ENCODE results near the gene MYBL2. TPM values are rescaled to one million over a fixed set of nuclear protein-coding genes. Genes with fewer than 3 reads are reported as not detected.

Gene MYBL2
- total and polyA plus RNA-seq, 2 donors (not counting 1 experiment from before 2014, with no cell fraction given), result 2.7 to 35.8 TPM

DNA sequence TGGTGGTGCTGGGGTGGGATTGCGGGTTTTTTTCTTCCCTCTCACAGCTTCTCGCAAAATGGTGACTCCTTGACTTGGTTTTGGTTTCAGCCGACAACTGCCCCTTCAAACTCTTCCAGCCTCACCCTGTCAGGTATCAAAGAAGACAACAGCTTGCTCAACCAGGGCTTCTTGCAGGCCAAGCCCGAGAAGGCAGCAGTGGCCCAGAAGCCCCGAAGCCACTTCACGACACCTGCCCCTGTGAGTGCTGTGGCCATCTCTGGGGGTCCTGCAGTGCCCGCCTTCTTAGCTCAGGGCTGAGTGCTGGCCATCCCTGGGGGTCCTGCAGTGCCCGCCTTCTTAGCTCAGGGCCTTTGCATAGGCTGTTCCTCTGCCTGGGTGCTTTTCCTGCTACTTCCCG is 48.1 kb downstream of the MYBL2 start:
- Histone ChIP-seq H3K9ac (ENCODE audit: low read length) (no peak overlapping the region), H3K4me1 (ENCODE audit: control insufficient read depth in 2 of 2, insufficient read depth in 2 of 2, low read length in 2 of 2) (peaks cover 15 to 18% of the 10 kb centered on the region in 2 donors), H3K36me3 (replicated peaks in 1 of 2; ENCODE audit: control extremely low read depth in 1 of 2, control insufficient read depth in 1 of 2, extremely low read depth in 1 of 2, insufficient read depth in 2 of 2, low read length in 1 of 2) (peaks cover 0 to 34% of the 10 kb centered on the region in 2 experiments), H3K4me2 (replicated peaks; ENCODE audit: low read depth, low read length, poor library complexity, severe bottlenecking) (no peak overlapping the region), H3K79me2 (ENCODE audit: control insufficient read depth, insufficient read depth, low read length) (no peaks in the 10 kb centered on the region), H4K20me1 (ENCODE audit: control insufficient read depth, insufficient read depth, low read length, poor library complexity, severe bottlenecking) (no peaks in the 10 kb centered on the region), H3K27ac (ENCODE audit: low read length in 2 of 2) (no peak overlapping the region), H3K9me3 (ENCODE audit: control extremely low read depth in 1 of 3, control insufficient read depth in 2 of 3, insufficient read depth in 1 of 3, low read length in 2 of 3) (peaks cover 0 to 5% (median 0%) of the 10 kb centered on the region in 3 donors), H2AFZ (ENCODE audit: insufficient read depth, low read depth, low read length, poor library complexity, severe bottlenecking) (no peak overlapping the region), H3K4me3 (ENCODE audit: control extremely low read depth in 1 of 5, extremely low read depth in 1 of 5, insufficient read depth in 1 of 5, low read depth in 2 of 5, low read length in 4 of 5) (no peak overlapping the region), H3K27me3 (replicated peaks in 1 of 4; ENCODE audit: control extremely low read depth in 1 of 4, control insufficient read depth in 3 of 4, insufficient read depth in 4 of 4, low read length in 3 of 4) (no peaks in the 10 kb centered on the region)
- ChIA-PET CTCF (no interaction called here), POLR2A (no interaction called here)
- DNase-seq (no peak), ATAC-seq (ENCODE audit: low read depth) (no peak)
- Mint-ChIP-seq H3K27me3 (no peaks in the 10 kb centered on the region), H3K4me3 (no peak overlapping the region), H3K9me3 (ENCODE audit: insufficient read depth) (no peaks in the 10 kb centered on the region), H3K27ac (no peak overlapping the region), H3K4me1 (peaks cover 17% of the 10 kb centered on the region)
- intact Hi-C loops (cut with micrococcal nuclease), result no loop called here
- TF ChIP-seq, protein P1, sequence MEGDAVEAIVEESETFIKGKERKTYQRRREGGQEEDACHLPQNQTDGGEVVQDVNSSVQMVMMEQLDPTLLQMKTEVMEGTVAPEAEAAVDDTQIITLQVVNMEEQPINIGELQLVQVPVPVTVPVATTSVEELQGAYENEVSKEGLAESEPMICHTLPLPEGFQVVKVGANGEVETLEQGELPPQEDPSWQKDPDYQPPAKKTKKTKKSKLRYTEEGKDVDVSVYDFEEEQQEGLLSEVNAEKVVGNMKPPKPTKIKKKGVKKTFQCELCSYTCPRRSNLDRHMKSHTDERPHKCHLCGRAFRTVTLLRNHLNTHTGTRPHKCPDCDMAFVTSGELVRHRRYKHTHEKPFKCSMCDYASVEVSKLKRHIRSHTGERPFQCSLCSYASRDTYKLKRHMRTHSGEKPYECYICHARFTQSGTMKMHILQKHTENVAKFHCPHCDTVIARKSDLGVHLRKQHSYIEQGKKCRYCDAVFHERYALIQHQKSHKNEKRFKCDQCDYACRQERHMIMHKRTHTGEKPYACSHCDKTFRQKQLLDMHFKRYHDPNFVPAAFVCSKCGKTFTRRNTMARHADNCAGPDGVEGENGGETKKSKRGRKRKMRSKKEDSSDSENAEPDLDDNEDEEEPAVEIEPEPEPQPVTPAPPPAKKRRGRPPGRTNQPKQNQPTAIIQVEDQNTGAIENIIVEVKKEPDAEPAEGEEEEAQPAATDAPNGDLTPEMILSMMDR (IDR thresholded peaks at IDR 0.05), result no peak
- TF ChIP-seq EZH2 (IDR thresholded peaks at IDR 0.05; ENCODE audit: borderline replicate concordance, insufficient read depth, low read depth, low read length, poor library complexity, severe bottlenecking), result no peak
- WGBS (ENCODE audit: insufficient coverage), result 95% methylated on average over 8 of the region's 9 CpGs

GRCh38 chr20:43715511-43715910 is 48.6 kb downstream of the MYBL2 start:
- H3K9ac ChIP-seq (ENCODE audit: low read length), result no peak overlapping the region
- Mint-ChIP-seq H3K4me3 (no peak overlapping the region), H3K27ac (no peak overlapping the region), H3K27me3 (no peaks in the 10 kb centered on the region), H3K9me3 (ENCODE audit: insufficient read depth) (no peaks in the 10 kb centered on the region), H3K4me1 (peaks cover 13% of the 10 kb centered on the region)
- TF ChIP-seq EZH2 (IDR thresholded peaks at IDR 0.05; ENCODE audit: borderline replicate concordance, insufficient read depth, low read depth, low read length, poor library complexity, severe bottlenecking), result no peak
- TF ChIP-seq, protein P1 (IDR thresholded peaks at IDR 0.05), result no peak
- WGBS (ENCODE audit: insufficient coverage), result 100% methylated on average over 3 of the region's 6 CpGs
- no peak overlapping the region for H2AFZ ChIP-seq (ENCODE audit: insufficient read depth, low read depth, low read length, poor library complexity, severe bottlenecking)
- H3K36me3 ChIP-seq (replicated peaks in 1 of 2; ENCODE audit: control extremely low read depth in 1 of 2, control insufficient read depth in 1 of 2, extremely low read depth in 1 of 2, insufficient read depth in 2 of 2, low read length in 1 of 2), result peaks cover 0 to 29% of the 10 kb centered on the region in 2 experiments
- ChIA-PET CTCF (no interaction called here), POLR2A (no interaction called here)
- DNase-seq (no peak), ATAC-seq (ENCODE audit: low read depth) (no peak)
- no peak overlapping the region for H3K4me2 ChIP-seq (replicated peaks; ENCODE audit: low read depth, low read length, poor library complexity, severe bottlenecking)
- H3K27me3 ChIP-seq (replicated peaks in 1 of 4; ENCODE audit: control extremely low read depth in 1 of 4, control insufficient read depth in 3 of 4, insufficient read depth in 4 of 4, low read length in 3 of 4), result no peaks in the 10 kb centered on the region
- no peak overlapping the region for H3K27ac ChIP-seq (ENCODE audit: low read length in 2 of 2)
- H4K20me1 ChIP-seq (ENCODE audit: control insufficient read depth, insufficient read depth, low read length, poor library complexity, severe bottlenecking), result no peaks in the 10 kb centered on the region
- no peak overlapping the region for H3K4me3 ChIP-seq (ENCODE audit: control extremely low read depth in 1 of 5, extremely low read depth in 1 of 5, insufficient read depth in 1 of 5, low read depth in 2 of 5, low read length in 4 of 5)
- intact Hi-C loops (cut with micrococcal nuclease), result no loop called here
- H3K4me1 ChIP-seq (ENCODE audit: control insufficient read depth in 2 of 2, insufficient read depth in 2 of 2, low read length in 2 of 2), result peaks cover 10 to 13% of the 10 kb centered on the region in 2 donors
- no peaks in the 10 kb centered on the region for H3K79me2 ChIP-seq (ENCODE audit: control insufficient read depth, insufficient read depth, low read length)
- peaks cover 0 to 8% (median 0%) of the 10 kb centered on the region in 3 donors for H3K9me3 ChIP-seq (ENCODE audit: control extremely low read depth in 1 of 3, control insufficient read depth in 2 of 3, insufficient read depth in 1 of 3, low read length in 2 of 3)

All from B cell (primary cell).